SHP77 (cell line): Measurements from ENCODE around the gene CNOT4.
A peak's percentile ranks its signal among the peaks of the same experiment; 100 is the strongest.

Experiments
- DNase-seq, 2 experiments: peaks; one replicate each; lab custom pipeline; 2025; lab: John Stamatoyannopoulos, UW

CNOT4 gene

GRCh38 chr7:135509839-135510591 lies at the start of gene CNOT4:
TSS of gene CNOT4 (minus strand) at chr7:135510102. CDS start at chr7:135438331, 71,771 bp downstream.
- DNase-seq, result peak; percentile 89 to 97

- DNase-seq, result no peak
Observed at GRCh38 chr7:135558881-135559280, 49.0 kb upstream of the CNOT4 start.

- peak; percentile 41 to 61 for DNase-seq
Observed at GRCh38 chr7:135558337-135558767, 48.5 kb upstream of the CNOT4 start.

- DNase-seq, result peak; percentile 73 to 87
Observed at GRCh38 chr7:135557455-135558336, 47.8 kb upstream of the CNOT4 start, which contains the start of gene NUP205. TSS of gene NUP205 (plus strand) at chr7:135557917. CDS start at chr7:135557945, 28 bp downstream.

- DNase-seq, result no peak
Observed at GRCh38 chr7:135553346-135553745, 43.4 kb upstream of the CNOT4 start.

- DNase-seq, result no peak
Observed at GRCh38 chr7:135552148-135552547, 42.2 kb upstream of the CNOT4 start.

GRCh38 chr7:135550196-135550595 lies 40.3 kb upstream of the CNOT4 start:
- DNase-seq, result no peak

GRCh38 chr7:135541029-135541428 lies 31.1 kb upstream of the CNOT4 start:
- DNase-seq, result no peak

- DNase-seq, result no peak
Observed at GRCh38 chr7:135539629-135540028, 29.7 kb upstream of the CNOT4 start.

- no peak for DNase-seq
Observed at GRCh38 chr7:135538376-135538775, 28.5 kb upstream of the CNOT4 start.

GRCh38 chr7:135537905-135538304 lies 28.0 kb upstream of the CNOT4 start:
- DNase-seq, result no peak

GRCh38 chr7:135537453-135537852 lies 27.6 kb upstream of the CNOT4 start:
- no peak for DNase-seq

- DNase-seq, result no peak
Observed at GRCh38 chr7:135536150-135536549, 26.2 kb upstream of the CNOT4 start.

- no peak for DNase-seq
Observed at GRCh38 chr7:135527025-135527424, 17.1 kb upstream of the CNOT4 start.

- DNase-seq, result no peak
Observed at GRCh38 chr7:135525426-135525825, 15.5 kb upstream of the CNOT4 start.

- DNase-seq, result no peak
Observed at GRCh38 chr7:135523146-135523545, 13.2 kb upstream of the CNOT4 start.

- DNase-seq, result no peak
Observed at GRCh38 chr7:135522509-135522908, 12.6 kb upstream of the CNOT4 start.

- no peak for DNase-seq
Observed at GRCh38 chr7:135519871-135520270, 10.0 kb upstream of the CNOT4 start.

GRCh38 chr7:135519233-135519688 lies 9.4 kb upstream of the CNOT4 start:
- no peak for DNase-seq

- DNase-seq, result no peak
Observed at GRCh38 chr7:135518748-135519147, 8.8 kb upstream of the CNOT4 start.

- no peak for DNase-seq
Observed at GRCh38 chr7:135517060-135517459, 7.2 kb upstream of the CNOT4 start.

GRCh38 chr7:135514856-135515255 lies 5.0 kb upstream of the CNOT4 start:
- no peak for DNase-seq
